ENCODE data around the gene MTM1. TPM values are rescaled to one million over a fixed set of nuclear protein-coding genes. Genes with fewer than 3 reads are reported as not detected.

Gene MTM1
- total RNA-seq, 3 donors from 2014 or later (not counting 1 experiment from before 2014, with no cell fraction given): 4.8 to 16.6 (median 6.1) TPM

DNA sequence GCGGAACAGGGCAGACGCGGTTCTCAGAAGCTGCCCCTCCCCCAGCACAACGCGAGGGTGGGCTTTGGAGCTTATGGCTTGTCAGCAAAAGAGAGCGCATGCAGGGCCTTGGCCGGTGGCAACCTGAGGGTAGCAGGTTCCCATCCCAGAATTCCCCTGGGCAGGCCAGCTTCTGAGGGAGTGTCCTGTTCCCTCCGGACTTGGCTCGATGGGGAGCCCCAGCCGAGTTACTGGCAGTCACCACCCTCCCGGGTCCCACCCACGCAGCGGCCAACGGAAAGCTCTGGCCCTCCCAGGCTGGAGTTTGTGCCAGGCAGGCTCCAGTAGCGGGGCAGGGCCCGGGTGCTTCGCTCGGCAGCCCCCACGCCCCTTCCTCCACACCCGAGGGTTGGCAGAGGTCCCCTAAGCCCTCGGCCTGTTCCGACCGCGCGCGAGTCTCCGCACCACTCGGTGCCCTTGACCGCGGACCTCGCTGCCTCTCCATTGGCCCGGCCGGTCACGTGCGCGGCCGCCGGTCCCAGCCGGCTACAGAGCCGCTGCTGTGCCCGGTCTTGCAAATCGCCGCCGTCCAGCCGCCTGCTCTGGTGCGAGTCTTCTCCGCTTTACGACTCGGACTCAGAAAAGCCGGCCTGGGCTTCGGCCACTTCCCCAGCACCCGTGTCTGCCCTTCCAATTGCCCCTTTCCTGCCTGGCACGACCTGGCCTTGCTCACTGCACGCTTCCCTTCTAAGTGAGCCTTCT lies 20.9 kb upstream of the MTM1 start:
- Mint-ChIP-seq H3K4me3 (peak overlapping the region; percentile 75), H3K27ac (peak overlapping the region in 1 of 2 donors; percentile 83), H3K36me3 (no peaks in the 10 kb centered on the region), H3K4me1 (peaks cover 24 to 43% of the 10 kb centered on the region in 2 donors), H3K9me3 (no peaks in the 10 kb centered on the region), H3K27me3 (ENCODE audit: low read depth in 2 of 2) (peaks cover 0 to 8% of the 10 kb centered on the region in 2 donors)
- intact Hi-C loops (cut with micrococcal nuclease): no loop called here
- H3K27ac ChIP-seq (ENCODE audit: low read length): peak overlapping the region; percentile 17
- H3K4me3 ChIP-seq (ENCODE audit: low read length): peak overlapping the region; percentile 34
- TF ChIP-seq, protein P1, sequence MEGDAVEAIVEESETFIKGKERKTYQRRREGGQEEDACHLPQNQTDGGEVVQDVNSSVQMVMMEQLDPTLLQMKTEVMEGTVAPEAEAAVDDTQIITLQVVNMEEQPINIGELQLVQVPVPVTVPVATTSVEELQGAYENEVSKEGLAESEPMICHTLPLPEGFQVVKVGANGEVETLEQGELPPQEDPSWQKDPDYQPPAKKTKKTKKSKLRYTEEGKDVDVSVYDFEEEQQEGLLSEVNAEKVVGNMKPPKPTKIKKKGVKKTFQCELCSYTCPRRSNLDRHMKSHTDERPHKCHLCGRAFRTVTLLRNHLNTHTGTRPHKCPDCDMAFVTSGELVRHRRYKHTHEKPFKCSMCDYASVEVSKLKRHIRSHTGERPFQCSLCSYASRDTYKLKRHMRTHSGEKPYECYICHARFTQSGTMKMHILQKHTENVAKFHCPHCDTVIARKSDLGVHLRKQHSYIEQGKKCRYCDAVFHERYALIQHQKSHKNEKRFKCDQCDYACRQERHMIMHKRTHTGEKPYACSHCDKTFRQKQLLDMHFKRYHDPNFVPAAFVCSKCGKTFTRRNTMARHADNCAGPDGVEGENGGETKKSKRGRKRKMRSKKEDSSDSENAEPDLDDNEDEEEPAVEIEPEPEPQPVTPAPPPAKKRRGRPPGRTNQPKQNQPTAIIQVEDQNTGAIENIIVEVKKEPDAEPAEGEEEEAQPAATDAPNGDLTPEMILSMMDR (IDR thresholded peaks at IDR 0.05): no peak
- ATAC-seq (peak; percentile 46 to 60 (median 57)), DNase-seq (peak in 1 of 2 donors; percentile 21)
- no peaks in the 10 kb centered on the region for H3K9me3 ChIP-seq (ENCODE audit: control insufficient read depth, insufficient read depth, low read length)
- peaks cover 60% of the 10 kb centered on the region for H3K4me1 ChIP-seq (ENCODE audit: control insufficient read depth, insufficient read depth, low read length)
- H3K27me3 ChIP-seq (ENCODE audit: control insufficient read depth, insufficient read depth, low read length): no peaks in the 10 kb centered on the region
- WGBS (ENCODE audit: insufficient coverage): 14% methylated on average over 54 of the region's 54 CpGs
- H3K36me3 ChIP-seq (ENCODE audit: control insufficient read depth, insufficient read depth, low read length): no peaks in the 10 kb centered on the region

- DNase-seq (no peak), ATAC-seq (no peak)
- Histone ChIP-seq H3K4me1 (ENCODE audit: control insufficient read depth, insufficient read depth, low read length) (peaks cover 53% of the 10 kb centered on the region), H3K9me3 (ENCODE audit: control insufficient read depth, insufficient read depth, low read length) (no peaks in the 10 kb centered on the region), H3K4me3 (ENCODE audit: low read length) (peak overlapping the region; percentile 34), H3K36me3 (ENCODE audit: control insufficient read depth, insufficient read depth, low read length) (no peaks in the 10 kb centered on the region), H3K27me3 (ENCODE audit: control insufficient read depth, insufficient read depth, low read length) (no peaks in the 10 kb centered on the region), H3K27ac (ENCODE audit: low read length) (no peak overlapping the region)
- WGBS (ENCODE audit: insufficient coverage): 87% methylated on average over 4 of the region's 4 CpGs
- intact Hi-C loops (cut with micrococcal nuclease): no loop called here
- Mint-ChIP-seq H3K9me3 (no peaks in the 10 kb centered on the region), H3K36me3 (no peaks in the 10 kb centered on the region), H3K27me3 (ENCODE audit: low read depth in 2 of 2) (peaks cover 0 to 7% of the 10 kb centered on the region in 2 donors), H3K27ac (peak overlapping the region in 1 of 2 donors; percentile 83), H3K4me3 (peak overlapping the region; percentile 75), H3K4me1 (peaks cover 24 to 41% of the 10 kb centered on the region in 2 donors)
- TF ChIP-seq, protein P1 (IDR thresholded peaks at IDR 0.05): no peak
Observed at GRCh38 chrX:150548251-150548650, 20.2 kb upstream of the MTM1 start.

GRCh38 chrX:150548684-150549083 lies 19.7 kb upstream of the MTM1 start:
- Mint-ChIP-seq H3K9me3 (no peaks in the 10 kb centered on the region), H3K27ac (peak overlapping the region in 1 of 2 donors; percentile 44), H3K36me3 (no peaks in the 10 kb centered on the region), H3K4me3 (peak overlapping the region; percentile 75), H3K27me3 (ENCODE audit: low read depth in 2 of 2) (peaks cover 0 to 6% of the 10 kb centered on the region in 2 donors), H3K4me1 (peaks cover 24 to 36% of the 10 kb centered on the region in 2 donors)
- H3K27ac ChIP-seq (ENCODE audit: low read length): no peak overlapping the region
- WGBS (ENCODE audit: insufficient coverage): no CpG with 5 or more reads among the region's 2 CpGs
- H3K4me1 ChIP-seq (ENCODE audit: control insufficient read depth, insufficient read depth, low read length): peaks cover 48% of the 10 kb centered on the region
- no peaks in the 10 kb centered on the region for H3K9me3 ChIP-seq (ENCODE audit: control insufficient read depth, insufficient read depth, low read length)
- H3K27me3 ChIP-seq (ENCODE audit: control insufficient read depth, insufficient read depth, low read length): no peaks in the 10 kb centered on the region
- TF ChIP-seq, protein P1 (IDR thresholded peaks at IDR 0.05): no peak
- peak; percentile 58 to 70 (median 66) for ATAC-seq
- intact Hi-C loops (cut with micrococcal nuclease): no loop called here
- no peak overlapping the region for H3K4me3 ChIP-seq (ENCODE audit: low read length)
- no peak for DNase-seq
- H3K36me3 ChIP-seq (ENCODE audit: control insufficient read depth, insufficient read depth, low read length): no peaks in the 10 kb centered on the region
